Lower lobe of right lung (tissue), 2 donors: ENCODE data around the gene SLC9A9. TPM values are rescaled to one million over a fixed set of nuclear protein-coding genes. Genes with fewer than 3 reads are reported as not detected.

Experiments used
- ATAC-seq, 2 donors: fragments of 200-7000 bp; cut with Tn5 transposase; one replicate each; pipeline ENCODE4 v1.9.1; 2020 to 2022; ENCODE audit warnings: mild to moderate bottlenecking in 2 of 2, moderate library complexity in 2 of 2
- DNase-seq: peaks from one replicate; pipeline ENCODE4 v3.0.0-alpha.2; 2020
- H3K27ac ChIP-seq: fragments of 200-600 bp; one replicate; pipeline ENCODE4 v1.8.0; 2022
- H3K27me3 ChIP-seq: fragments of 200-600 bp; one replicate; pipeline ENCODE4 v1.8.0; 2022; ENCODE audit warnings: low read depth
- H3K36me3 ChIP-seq: fragments of 200-600 bp; one replicate; pipeline ENCODE4 v1.8.0; 2022; ENCODE audit warnings: mild to moderate bottlenecking
- H3K4me1 ChIP-seq: fragments of 200-600 bp; one replicate; pipeline ENCODE4 v1.8.0; 2022
- H3K4me3 ChIP-seq: fragments of 200-600 bp; one replicate; pipeline ENCODE4 v1.8.0; 2022; ENCODE audit warnings: mild to moderate bottlenecking
- H3K9me3 ChIP-seq: fragments of 200-600 bp; one replicate; pipeline ENCODE4 v1.8.0; 2022
- CTCF ChIP-seq: fragments of 200-600 bp; IDR thresholded peaks from one replicate; pipeline ENCODE4 v1.8.0; 2022; ENCODE audit warnings: antibody characterized with exemption, mild to moderate bottlenecking
- intact Hi-C: fragments of 100-400 bp; cut with DNase I; formaldehyde crosslinking; loops from one replicate; pipeline ENCODE4 v1.11.0; 2022
- total RNA-seq: library from RNA; stranded (reverse); fragmentation: NEBNext Ultra II Directional; extraction: Animal tissue kit (Norgen Biotek cat#: 25700); gene quantifications from one replicate; pipeline ENCODE4 v1.2.1, GENCODE V29; 2021
- donor health status: DM: no; HTN: yes; CAD: no; lungs with severe emphysema.

Gene SLC9A9
- total RNA-seq, 1 donor from 2014 or later = 15.6 TPM

- Histone ChIP-seq H3K36me3 (peaks cover 3% of the 10 kb centered on the region), H3K27me3 (no peaks in the 10 kb centered on the region), H3K4me1 (peaks cover 8% of the 10 kb centered on the region), H3K27ac (no peak overlapping the region), H3K9me3 (no peaks in the 10 kb centered on the region), H3K4me3 (no peak overlapping the region)
- intact Hi-C loops = no loop called here
- no peak for DNase-seq
- no peak for TF ChIP-seq CTCF
- no peak for ATAC-seq
Measured at GRCh38 chr3:143584474-143584873, 263.8 kb downstream of the SLC9A9 start.

- Histone ChIP-seq H3K4me3 (no peak overlapping the region), H3K9me3 (no peaks in the 10 kb centered on the region), H3K27ac (no peak overlapping the region), H3K4me1 (peaks cover 8% of the 10 kb centered on the region), H3K27me3 (no peaks in the 10 kb centered on the region), H3K36me3 (peaks cover 3% of the 10 kb centered on the region)
- DNase-seq (no peak), ATAC-seq (no peak)
- TF ChIP-seq CTCF = no peak
- intact Hi-C loops = no loop called here
Measured at GRCh38 chr3:143581972-143582722, 266.1 kb downstream of the SLC9A9 start.

- H3K4me1 ChIP-seq = no peaks in the 10 kb centered on the region
Measured at GRCh38 chr3:143578810-143579435, 269.3 kb downstream of the SLC9A9 start.

GRCh38 chr3:143576568-143577270, 271.5 kb downstream of the SLC9A9 start:
- H3K27ac ChIP-seq = no peak overlapping the region
- H3K9me3 ChIP-seq = no peaks in the 10 kb centered on the region
- ATAC-seq = no peak
- intact Hi-C loops = no loop called here
- H3K4me1 ChIP-seq = no peaks in the 10 kb centered on the region
- DNase-seq = no peak
- TF ChIP-seq CTCF = no peak
- H3K36me3 ChIP-seq = peaks cover 7% of the 10 kb centered on the region
- no peak overlapping the region for H3K4me3 ChIP-seq
- H3K27me3 ChIP-seq = no peaks in the 10 kb centered on the region

More at GRCh38 chr3:143578810-143579435, 269.3 kb downstream of the SLC9A9 start:
- Histone ChIP-seq H3K36me3 (peaks cover 7% of the 10 kb centered on the region), H3K4me3 (no peak overlapping the region), H3K27ac (no peak overlapping the region), H3K27me3 (no peaks in the 10 kb centered on the region), H3K9me3 (no peaks in the 10 kb centered on the region)
- DNase-seq = no peak
- TF ChIP-seq CTCF = no peak
- no peak for ATAC-seq
- intact Hi-C loops = no loop called here

GRCh38 chr3:143574933-143575332, 273.3 kb downstream of the SLC9A9 start:
- Histone ChIP-seq H3K9me3 (no peaks in the 10 kb centered on the region), H3K4me1 (no peaks in the 10 kb centered on the region), H3K4me3 (no peak overlapping the region), H3K36me3 (peaks cover 4% of the 10 kb centered on the region), H3K27ac (no peak overlapping the region), H3K27me3 (no peaks in the 10 kb centered on the region)
- intact Hi-C loops = no loop called here
- no peak for TF ChIP-seq CTCF
- ATAC-seq = no peak
- no peak for DNase-seq
